GM08714 (cell line): ENCODE data around the gene A1CF.
"Not testable (repeated sequence)": the region's sequence is repeated elsewhere in the genome, so short reads cannot be mapped to it uniquely, and the experiment has no call there.

ENCODE experiments used
- H3K4me3 ChIP-seq: fragments of 200-500 bp; sonication (Bioruptor generic); 2 replicates; pipeline ENCODE4 v1.5.1; 2014; ENCODE audit warnings: mild to moderate bottlenecking, low read length, inconsistent platforms
- ZNF274 ChIP-seq: IDR thresholded peaks from 2 replicates; pipeline ENCODE4 v1.6.1; 2012; ENCODE audit warnings: mild to moderate bottlenecking, low read depth, low read length

A1CF gene

DNA sequence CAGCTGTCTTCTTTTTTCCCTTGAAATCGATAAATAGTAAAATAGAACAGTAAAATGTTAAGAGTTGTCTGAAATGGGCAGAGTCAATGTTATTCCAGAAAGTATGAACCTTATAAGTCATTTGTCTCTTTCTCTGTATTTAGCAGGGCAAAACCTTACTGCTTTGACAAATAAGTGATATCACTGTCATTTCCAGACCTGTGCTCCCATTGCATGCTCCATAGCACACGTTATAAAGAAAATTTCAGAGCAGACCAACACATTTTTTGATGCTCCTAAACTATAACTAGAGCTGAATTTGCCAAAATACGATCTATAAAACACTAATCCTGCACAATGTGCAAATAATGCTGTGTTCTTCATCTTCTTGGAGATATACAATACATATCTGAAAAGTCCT lies 1.1 kb downstream of the A1CF start:
- no peak for TF ChIP-seq ZNF274
- H3K4me3 ChIP-seq, result no peak overlapping the region

DNA sequence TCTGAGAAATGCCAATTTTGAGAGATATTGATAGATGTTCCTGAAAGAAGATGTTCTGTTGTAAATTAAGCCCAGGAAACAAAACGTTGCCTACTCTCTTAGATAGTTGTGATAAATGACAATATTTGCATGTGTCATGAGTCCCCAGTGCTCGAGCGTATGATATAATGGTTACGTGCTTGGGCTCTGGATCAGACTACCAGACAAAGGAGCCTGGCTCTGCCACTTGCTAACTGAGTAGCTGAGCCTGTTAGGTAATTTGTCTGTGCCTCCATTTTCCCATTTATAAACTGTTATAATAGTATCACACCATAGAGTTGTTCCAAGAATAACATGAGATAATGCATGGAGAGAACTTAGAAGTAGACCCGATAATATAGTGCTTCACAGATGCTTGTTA lies 1.8 kb downstream of the A1CF start:
- H3K4me3 ChIP-seq, result no peak overlapping the region
- TF ChIP-seq ZNF274, result no peak

DNA sequence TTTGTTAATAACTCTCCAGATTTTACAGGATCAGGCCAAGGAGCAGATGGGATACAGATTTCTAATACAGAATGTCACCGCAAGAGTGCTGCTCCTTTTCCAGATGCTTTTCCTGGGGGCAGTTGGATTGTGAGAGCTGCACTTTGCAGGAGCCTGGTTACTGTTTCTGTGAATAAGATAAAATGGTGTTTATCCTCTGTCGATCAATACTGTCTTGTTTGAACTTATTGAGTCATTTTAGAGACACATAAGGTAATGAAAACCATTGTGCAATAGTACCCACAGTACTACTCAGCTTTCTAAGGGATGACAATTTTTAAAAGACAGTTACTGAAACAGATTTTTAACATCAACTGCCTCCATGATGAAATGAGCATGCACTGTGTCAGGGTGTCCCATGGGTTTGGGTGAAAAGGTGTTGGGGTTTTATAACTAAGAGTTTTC lies 2.9 kb downstream of the A1CF start:
- H3K4me3 ChIP-seq, result no peak overlapping the region
- TF ChIP-seq ZNF274, result no peak

DNA sequence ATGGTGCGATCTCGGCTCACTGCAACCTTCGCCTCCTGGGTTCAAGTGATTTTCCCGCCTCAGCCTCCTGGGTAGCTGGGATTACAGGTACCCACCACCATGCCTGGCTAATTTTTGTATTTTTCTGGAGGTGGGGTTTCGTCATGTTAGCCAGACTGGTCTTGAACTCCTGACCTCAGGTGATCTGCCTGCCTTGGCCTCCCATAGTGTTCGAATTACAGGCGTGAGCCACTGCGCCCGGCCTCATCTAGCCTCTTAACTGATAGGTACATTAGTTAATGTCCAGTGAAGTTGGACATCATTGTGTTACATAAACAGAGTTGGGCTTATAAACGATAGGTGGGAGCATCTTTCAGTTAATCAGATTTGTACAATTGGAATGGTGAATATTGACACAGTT lies 4.4 kb downstream of the A1CF start:
- H3K4me3 ChIP-seq, result not testable (repeated sequence)

DNA sequence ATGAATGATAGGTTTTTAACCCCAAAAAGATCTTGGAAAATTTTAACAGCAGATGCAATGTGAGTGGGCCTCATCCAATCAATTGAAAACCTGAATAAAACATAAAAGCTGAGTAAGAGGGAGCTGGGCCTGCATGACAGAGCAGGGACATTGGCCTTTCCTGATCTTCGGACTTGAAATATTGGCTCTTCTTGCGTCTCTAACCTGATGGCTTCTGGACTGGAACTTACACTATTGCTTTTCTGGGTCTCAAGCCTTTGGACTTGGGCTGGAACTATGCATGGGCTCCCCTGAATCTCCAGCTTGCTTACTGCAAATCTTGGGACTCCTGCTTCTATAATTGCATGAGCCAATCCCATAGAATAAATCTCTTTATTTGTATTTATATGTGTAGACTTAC lies 9.0 kb downstream of the A1CF start:
- no peak for TF ChIP-seq ZNF274
- H3K4me3 ChIP-seq, result no peak overlapping the region

DNA sequence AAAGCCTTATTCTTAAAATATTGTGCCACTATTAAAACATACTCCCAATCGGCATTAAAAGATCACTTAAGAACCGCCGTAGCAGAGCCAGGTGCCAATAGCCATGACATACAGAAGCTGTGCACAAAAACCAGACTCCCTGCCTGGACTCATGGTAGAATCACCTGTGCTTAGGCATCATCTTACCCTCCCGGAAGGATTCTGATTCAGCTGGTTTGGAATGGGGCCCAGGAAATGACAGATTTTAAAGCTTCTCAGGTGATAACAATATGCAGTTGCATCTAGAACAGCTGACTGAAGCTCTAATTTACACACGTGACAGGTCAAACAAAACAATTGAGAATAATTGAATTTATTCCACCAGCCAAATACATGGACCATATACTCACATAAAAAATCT lies 10.7 kb downstream of the A1CF start:
- no peak for TF ChIP-seq ZNF274
- H3K4me3 ChIP-seq, result no peak overlapping the region

DNA sequence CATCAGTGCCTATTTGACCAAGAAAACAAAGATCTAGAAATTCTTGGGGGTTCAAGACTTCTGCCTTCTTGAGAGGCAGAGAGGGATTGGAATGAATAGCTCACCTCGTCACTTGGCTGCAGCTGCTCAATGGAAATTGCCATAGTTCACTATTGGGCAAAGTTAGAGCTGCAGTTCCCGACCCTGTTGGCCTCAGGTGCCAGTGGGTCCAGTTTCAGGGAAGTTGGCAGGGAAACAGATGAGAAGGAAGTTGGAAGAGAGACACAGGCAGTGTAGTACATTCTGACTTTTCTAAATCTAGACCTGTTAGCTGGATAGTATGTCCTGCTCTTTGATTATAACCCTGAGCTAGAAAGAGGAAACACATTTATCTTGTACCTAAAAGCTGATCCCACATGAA lies 19.1 kb downstream of the A1CF start:
- H3K4me3 ChIP-seq, result no peak overlapping the region
- no peak for TF ChIP-seq ZNF274

DNA sequence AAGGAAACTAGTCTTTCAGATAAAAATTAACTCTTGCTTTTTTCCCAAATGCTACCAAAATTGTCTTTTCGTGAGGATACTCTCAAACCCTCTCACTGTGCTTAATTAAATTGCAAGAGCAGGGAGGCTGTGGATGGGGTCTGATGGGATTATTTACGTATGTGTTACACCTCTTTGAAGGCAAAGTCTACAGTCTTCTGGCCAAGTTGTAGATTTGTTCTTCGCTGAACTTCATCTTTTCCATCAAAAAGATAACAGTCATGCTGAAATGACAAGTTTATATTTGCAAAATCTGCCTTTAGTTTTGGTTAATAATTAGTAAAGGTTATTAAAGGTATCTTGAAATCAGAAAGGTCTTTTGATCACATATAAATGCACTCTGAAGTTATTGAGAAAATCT lies 22.7 kb downstream of the A1CF start:
- H3K4me3 ChIP-seq, result no peak overlapping the region
- no peak for TF ChIP-seq ZNF274

DNA sequence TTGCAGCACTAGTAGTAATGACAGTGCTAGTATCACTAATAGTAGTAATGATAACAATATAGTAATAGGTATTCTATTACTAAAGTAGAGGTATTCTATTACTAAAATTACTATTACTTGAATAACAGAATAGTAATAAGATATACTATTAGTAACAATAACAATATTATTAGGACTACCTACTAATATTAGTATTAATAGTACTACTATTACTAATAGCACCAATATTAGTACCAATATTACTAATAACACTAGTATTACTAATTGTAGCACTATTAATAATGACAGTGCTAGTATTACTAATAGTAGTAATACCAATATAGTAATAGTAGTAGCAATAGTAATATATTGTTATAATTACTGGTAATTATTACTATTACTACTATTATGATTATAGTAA lies 24.1 kb downstream of the A1CF start:
- TF ChIP-seq ZNF274, result no peak
- no peak overlapping the region for H3K4me3 ChIP-seq

DNA sequence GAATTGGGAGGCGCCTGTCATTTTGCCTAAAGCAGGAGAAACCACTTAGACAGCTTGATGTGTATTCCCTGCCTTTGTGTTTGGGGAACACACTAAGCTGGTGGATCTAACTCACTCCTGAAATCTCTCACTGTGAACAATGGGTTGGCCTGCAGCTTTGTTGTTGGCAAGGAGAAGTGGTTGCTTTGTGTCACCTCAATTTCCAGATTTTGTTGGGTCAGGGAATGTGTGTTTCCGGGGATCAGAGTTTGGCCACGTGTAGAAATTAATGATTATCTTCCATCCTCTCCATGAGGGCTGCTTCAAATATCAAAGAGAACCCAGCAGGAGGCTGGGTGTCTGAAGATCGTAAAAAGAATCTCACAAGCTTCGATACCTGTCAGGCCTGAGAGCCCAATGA lies 27.8 kb downstream of the A1CF start:
- no peak overlapping the region for H3K4me3 ChIP-seq
- TF ChIP-seq ZNF274, result no peak

DNA sequence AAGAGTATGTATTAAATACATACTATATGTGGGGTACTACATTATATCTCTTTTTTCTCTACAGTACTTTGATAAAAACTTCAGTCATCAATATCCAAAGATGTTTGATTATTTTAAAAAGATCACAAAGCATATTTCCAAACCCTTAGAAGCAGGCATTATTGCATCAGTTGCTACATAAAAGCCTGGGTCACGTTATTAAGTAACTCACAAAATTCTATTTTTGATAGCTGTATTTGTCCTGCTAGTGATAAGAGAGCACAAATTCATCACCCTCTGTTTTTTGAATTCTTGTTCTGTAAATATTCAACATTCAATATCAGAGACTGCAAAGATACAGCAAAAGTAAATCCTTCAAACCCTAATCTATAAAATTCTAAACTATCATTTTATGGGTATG lies 30.0 kb downstream of the A1CF start:
- TF ChIP-seq ZNF274, result no peak

DNA sequence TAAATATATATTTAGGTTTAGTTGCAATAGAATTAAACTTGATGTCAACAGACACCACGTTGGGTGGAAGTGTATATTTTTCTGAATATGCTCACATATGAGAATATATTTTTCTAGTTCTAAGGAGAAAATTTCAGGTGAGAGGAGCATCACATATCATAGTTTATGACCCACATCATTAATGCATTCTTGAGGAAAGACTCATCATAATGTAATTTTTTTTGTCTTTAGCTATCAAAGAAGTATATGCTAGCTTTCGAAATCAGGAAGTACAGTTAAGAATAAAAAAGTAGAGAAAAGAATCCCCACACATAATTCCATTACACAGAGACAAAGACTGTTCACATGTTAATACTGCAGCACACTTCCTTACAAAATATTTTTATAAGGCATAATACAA lies 30.4 kb downstream of the A1CF start:
- H3K4me3 ChIP-seq, result no peak overlapping the region
- TF ChIP-seq ZNF274, result no peak

More for the DNA sequence above, 30.0 kb downstream of the A1CF start:
- H3K4me3 ChIP-seq, result no peak overlapping the region

DNA sequence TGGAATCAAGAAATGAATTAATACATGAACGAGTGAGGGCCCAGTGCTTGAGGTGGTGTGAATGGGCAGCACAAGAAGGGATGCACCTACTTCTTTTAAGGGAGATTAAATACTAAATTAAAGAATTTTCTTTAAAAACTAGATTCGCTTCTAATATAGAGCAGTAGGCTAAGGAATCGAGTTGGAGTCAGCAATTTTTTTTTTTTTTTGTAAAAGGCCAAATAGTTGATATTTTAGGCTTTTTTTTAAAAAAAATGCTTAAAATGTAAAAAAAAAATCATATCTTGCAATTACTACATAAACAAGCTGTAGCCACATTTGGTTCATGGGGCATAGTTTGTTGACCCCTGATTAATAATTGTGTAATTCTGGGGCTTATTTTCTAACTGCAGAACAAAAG lies 31.9 kb downstream of the A1CF start:
- TF ChIP-seq ZNF274, result no peak
- H3K4me3 ChIP-seq, result no peak overlapping the region

DNA sequence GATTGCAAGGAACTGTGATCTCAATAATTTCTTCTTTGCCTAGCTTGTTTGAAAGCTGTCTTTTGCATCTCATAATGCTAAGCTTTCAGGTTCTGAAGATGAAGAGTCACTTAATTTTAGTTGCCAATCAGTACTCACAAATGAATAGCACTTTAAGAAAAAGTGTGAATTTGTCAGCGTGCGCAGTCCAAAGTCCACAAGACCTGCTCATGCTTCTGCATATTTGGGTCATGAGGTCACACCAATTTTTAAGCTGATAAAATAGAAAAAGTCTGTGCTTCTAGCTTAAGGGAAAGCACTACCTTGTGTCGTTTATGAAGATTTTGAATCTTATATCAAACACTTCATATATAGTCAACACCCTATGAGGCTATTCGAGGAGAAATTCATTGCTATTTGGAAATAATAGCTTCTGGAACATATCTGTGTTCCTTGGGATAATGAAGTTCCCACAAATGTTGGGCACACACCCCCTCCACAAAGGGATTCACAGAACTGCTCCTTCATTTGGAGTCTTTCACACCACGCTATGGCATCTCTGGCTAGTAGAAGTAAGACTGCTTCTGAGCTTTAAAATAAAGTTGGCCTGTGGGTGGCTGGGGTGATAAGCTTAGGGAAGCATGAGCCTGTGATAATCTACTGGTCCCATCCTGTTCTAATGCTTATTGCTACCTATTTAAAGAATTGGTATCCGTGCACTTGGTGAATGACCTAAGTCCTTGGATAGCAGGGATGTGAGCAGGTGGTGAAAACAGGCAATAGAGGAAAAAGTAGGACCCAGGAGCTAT lies 33.3 kb downstream of the A1CF start:
- no peak overlapping the region for H3K4me3 ChIP-seq
- TF ChIP-seq ZNF274, result no peak

DNA sequence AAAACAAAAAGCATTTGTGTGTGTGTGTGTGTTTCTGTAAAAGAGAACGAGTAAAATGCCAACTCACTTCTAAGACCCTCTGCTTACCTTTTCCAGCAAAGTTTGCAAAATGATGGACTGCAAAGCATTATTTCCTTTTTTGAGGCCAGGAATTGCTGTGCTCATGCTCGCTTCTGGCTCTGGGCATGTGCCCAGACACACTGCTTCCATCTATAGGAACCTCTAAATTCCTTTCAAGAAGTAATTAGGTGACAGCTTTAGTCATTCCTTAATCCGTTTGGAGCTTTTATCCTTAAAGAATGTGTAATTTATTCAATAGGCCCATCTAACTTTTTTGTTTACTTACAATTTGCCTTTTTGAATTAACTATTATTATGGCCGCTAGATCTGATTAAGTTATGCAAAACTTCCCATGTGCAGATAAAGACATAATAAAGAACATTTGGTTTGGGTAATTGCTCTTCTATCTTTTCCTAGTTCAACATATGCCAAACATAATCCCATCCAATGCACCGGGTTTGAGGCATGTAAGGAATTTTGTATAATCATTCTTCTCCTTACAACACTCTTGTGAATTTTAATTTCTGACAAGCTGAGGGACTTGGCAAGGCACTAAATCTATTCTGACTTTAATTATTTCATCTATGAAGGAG lies 34.7 kb downstream of the A1CF start:
- H3K4me3 ChIP-seq, result no peak overlapping the region
- TF ChIP-seq ZNF274, result no peak

DNA sequence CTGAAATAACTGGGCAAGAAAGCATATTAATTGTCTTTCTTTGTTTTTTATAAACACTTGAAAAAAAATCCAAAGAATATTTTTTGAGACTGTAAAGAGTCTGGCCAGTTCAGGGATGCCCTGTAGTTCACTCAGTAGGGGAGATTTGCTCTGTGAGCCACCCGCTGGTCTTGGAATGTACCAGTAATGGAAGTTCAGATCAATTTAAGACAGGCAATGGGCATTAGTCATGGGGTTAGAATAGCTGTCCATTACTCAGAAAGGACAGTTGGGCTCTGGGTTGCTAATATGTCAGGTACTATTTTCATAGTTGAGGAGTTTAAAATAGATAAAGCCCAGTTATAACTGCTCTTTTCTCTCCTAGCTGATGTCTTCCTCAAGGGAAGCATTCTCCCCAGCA lies 38.7 kb downstream of the A1CF start:
- no peak for TF ChIP-seq ZNF274

More for the DNA sequence above, 38.7 kb downstream of the A1CF start:
- no peak overlapping the region for H3K4me3 ChIP-seq
